Measurements from ENCODE around the gene OLA1. TPM values are rescaled to one million over a fixed set of nuclear protein-coding genes. Genes with fewer than 3 reads are reported as not detected.

OLA1 gene
- total RNA-seq, 2 donors from 2014 or later, result 127 to 181 TPM

- H3K36me3 ChIP-seq (ENCODE audit: control insufficient read depth, insufficient read depth, low read length), result no peaks in the 10 kb centered on the region
- no peak overlapping the region for H3K4me3 Mint-ChIP-seq
- peaks cover 4% of the 10 kb centered on the region for H3K4me1 ChIP-seq (ENCODE audit: control insufficient read depth, insufficient read depth, low read length)
- no peak overlapping the region for H3K27ac Mint-ChIP-seq
- no peaks in the 10 kb centered on the region for H3K27me3 ChIP-seq (ENCODE audit: control insufficient read depth, insufficient read depth, low read length, poor library complexity, severe bottlenecking)
- H3K27ac ChIP-seq (ENCODE audit: low read depth, low read length), result no peak overlapping the region
- H3K4me1 Mint-ChIP-seq, result peaks cover 31% of the 10 kb centered on the region
- H3K9ac ChIP-seq (ENCODE audit: extremely low read depth, low read length, poor library complexity, severe bottlenecking), result no peak overlapping the region
- no peaks in the 10 kb centered on the region for H3K9me3 ChIP-seq (ENCODE audit: control insufficient read depth, low read length)
- H3K27me3 Mint-ChIP-seq (ENCODE audit: insufficient read depth), result peaks cover 3% of the 10 kb centered on the region
- H3K36me3 Mint-ChIP-seq (ENCODE audit: low read depth), result no peaks in the 10 kb centered on the region
- peak; percentile 76 for TF ChIP-seq CTCF (conservative IDR thresholded peaks at IDR 0.05)
- DNase-seq, result no peak
- H3K9me3 Mint-ChIP-seq, result no peaks in the 10 kb centered on the region
- H3K4me3 ChIP-seq (ENCODE audit: low read length), result no peak overlapping the region
- 89 to 90% methylated on average over 3 to 12 of the region's 12 CpGs for whole genome bisulfite sequencing, 2 experiments (ENCODE audit: insufficient coverage in 1 of 2, insufficient read length in 1 of 2)
Observed at GRCh38 chr2:174035981-174036742, 212.2 kb downstream of the OLA1 start.

- peaks cover 29% of the 10 kb centered on the region for H3K4me1 Mint-ChIP-seq
Observed at GRCh38 chr2:174035117-174035635, 213.2 kb downstream of the OLA1 start.

GRCh38 chr2:174033163-174033550 is 215.2 kb downstream of the OLA1 start:
- TF ChIP-seq CTCF (conservative IDR thresholded peaks at IDR 0.05), result no peak
- no peak for DNase-seq
- Mint-ChIP-seq H3K36me3 (ENCODE audit: low read depth) (no peaks in the 10 kb centered on the region), H3K27me3 (ENCODE audit: insufficient read depth) (peaks cover 3% of the 10 kb centered on the region), H3K27ac (no peak overlapping the region), H3K4me3 (no peak overlapping the region), H3K4me1 (peaks cover 14% of the 10 kb centered on the region), H3K9me3 (no peaks in the 10 kb centered on the region)
- H3K27ac ChIP-seq (ENCODE audit: low read depth, low read length), result no peak overlapping the region
- H3K9ac ChIP-seq (ENCODE audit: extremely low read depth, low read length, poor library complexity, severe bottlenecking), result no peak overlapping the region
- 83 to 98% methylated on average over 1 to 2 of the region's 2 CpGs for whole genome bisulfite sequencing, 2 experiments (ENCODE audit: insufficient coverage in 1 of 2, insufficient read length in 1 of 2)
- no peaks in the 10 kb centered on the region for H3K27me3 ChIP-seq (ENCODE audit: control insufficient read depth, insufficient read depth, low read length, poor library complexity, severe bottlenecking)
- no peaks in the 10 kb centered on the region for H3K36me3 ChIP-seq (ENCODE audit: control insufficient read depth, insufficient read depth, low read length)
- no peaks in the 10 kb centered on the region for H3K9me3 ChIP-seq (ENCODE audit: control insufficient read depth, low read length)
- H3K4me3 ChIP-seq (ENCODE audit: low read length), result no peak overlapping the region
- H3K4me1 ChIP-seq (ENCODE audit: control insufficient read depth, insufficient read depth, low read length), result peaks cover 4% of the 10 kb centered on the region

More at GRCh38 chr2:174035117-174035635, 213.2 kb downstream of the OLA1 start:
- H3K4me3 ChIP-seq (ENCODE audit: low read length), result no peak overlapping the region
- DNase-seq, result no peak
- no peaks in the 10 kb centered on the region for H3K36me3 ChIP-seq (ENCODE audit: control insufficient read depth, insufficient read depth, low read length)
- H3K27me3 Mint-ChIP-seq (ENCODE audit: insufficient read depth), result peaks cover 3% of the 10 kb centered on the region
- no peaks in the 10 kb centered on the region for H3K36me3 Mint-ChIP-seq (ENCODE audit: low read depth)
- no peaks in the 10 kb centered on the region for H3K9me3 ChIP-seq (ENCODE audit: control insufficient read depth, low read length)
- H3K27ac ChIP-seq (ENCODE audit: low read depth, low read length), result no peak overlapping the region
- H3K4me1 ChIP-seq (ENCODE audit: control insufficient read depth, insufficient read depth, low read length), result peaks cover 4% of the 10 kb centered on the region
- H3K9me3 Mint-ChIP-seq, result no peaks in the 10 kb centered on the region
- H3K27me3 ChIP-seq (ENCODE audit: control insufficient read depth, insufficient read depth, low read length, poor library complexity, severe bottlenecking), result no peaks in the 10 kb centered on the region
- H3K27ac Mint-ChIP-seq, result no peak overlapping the region
- no peak overlapping the region for H3K4me3 Mint-ChIP-seq
- no peak overlapping the region for H3K9ac ChIP-seq (ENCODE audit: extremely low read depth, low read length, poor library complexity, severe bottlenecking)
- TF ChIP-seq CTCF (conservative IDR thresholded peaks at IDR 0.05), result no peak
- 93 to 97% methylated on average over 3 of the region's 3 CpGs for WGBS, 2 experiments (ENCODE audit: insufficient coverage in 1 of 2, insufficient read length in 1 of 2)
